Peyer's patch (tissue), 4 donors: ENCODE measurements around the gene ROBO3. TPM values are rescaled to one million over a fixed set of nuclear protein-coding genes. Genes with fewer than 3 reads are reported as not detected.
A peak's percentile ranks its signal among the peaks of the same experiment; 100 is the strongest.

Experiments used
- DNase-seq, 3 donors: peaks; one replicate each; pipeline ENCODE4 v3.0.0-alpha.2; 2017 to 2019
- H3K27ac ChIP-seq, 4 donors: fragments of 200-600 bp; sonication (generic); one replicate each; pipeline ENCODE4 v1.5.1; 2016 to 2019
- H3K27me3 ChIP-seq, 2 donors: fragments of 200-600 bp; sonication (generic); one replicate each; pipeline ENCODE4 v1.5.1; 2019
- H3K36me3 ChIP-seq, 3 donors: fragments of 200-600 bp; sonication (generic); one replicate each; pipeline ENCODE4 v1.5.1; 2016 to 2019
- H3K4me1 ChIP-seq, 4 donors: fragments of 200-600 bp; sonication (generic); one replicate each; pipeline ENCODE4 v1.5.1; 2016 to 2019
- H3K4me3 ChIP-seq, 4 donors: fragments of 200-600 bp; sonication (generic); 1 replicate in 3 of 4; 2 replicates in 1 of 4; pipeline ENCODE4 v1.5.1; 2016 to 2019; ENCODE audit warnings: mild to moderate bottlenecking in 1 of 4
- H3K9me3 ChIP-seq, 4 donors: fragments of 200-600 bp; sonication (generic); one replicate each; pipeline ENCODE4 v1.5.1; 2016 to 2019; ENCODE audit warnings: mild to moderate bottlenecking in 1 of 4
- CTCF ChIP-seq, 6 experiments: fragments of 450-650 bp in 4 of 6; fragments of 200-600 bp in 2 of 6; sonication (generic) in 1 of 6; IDR thresholded peaks; one replicate each; pipeline ENCODE4 v1.5.1; 2017 to 2019; ENCODE audit warnings: antibody characterized with exemption in 6 of 6, mild to moderate bottlenecking in 3 of 6, moderate library complexity in 1 of 6
- POLR2A ChIP-seq, 2 donors: fragments of 450-650 bp; IDR thresholded peaks; one replicate each; pipeline ENCODE4 v1.5.1; 2017; ENCODE audit warnings: antibody characterized with exemption in 2 of 2, mild to moderate bottlenecking in 2 of 2, moderate library complexity in 2 of 2
- total RNA-seq, 4 donors: library from RNA; depleted of rRNA; stranded (reverse); fragments of >200 nt; gene quantifications; one replicate each; pipeline ENCODE4 v1.1.0, GENCODE V29; 2016

The ROBO3 gene
- total RNA-seq, 4 donors from 2014 or later, result 3.6 to 49.5 (median 16.1) TPM

DNA sequence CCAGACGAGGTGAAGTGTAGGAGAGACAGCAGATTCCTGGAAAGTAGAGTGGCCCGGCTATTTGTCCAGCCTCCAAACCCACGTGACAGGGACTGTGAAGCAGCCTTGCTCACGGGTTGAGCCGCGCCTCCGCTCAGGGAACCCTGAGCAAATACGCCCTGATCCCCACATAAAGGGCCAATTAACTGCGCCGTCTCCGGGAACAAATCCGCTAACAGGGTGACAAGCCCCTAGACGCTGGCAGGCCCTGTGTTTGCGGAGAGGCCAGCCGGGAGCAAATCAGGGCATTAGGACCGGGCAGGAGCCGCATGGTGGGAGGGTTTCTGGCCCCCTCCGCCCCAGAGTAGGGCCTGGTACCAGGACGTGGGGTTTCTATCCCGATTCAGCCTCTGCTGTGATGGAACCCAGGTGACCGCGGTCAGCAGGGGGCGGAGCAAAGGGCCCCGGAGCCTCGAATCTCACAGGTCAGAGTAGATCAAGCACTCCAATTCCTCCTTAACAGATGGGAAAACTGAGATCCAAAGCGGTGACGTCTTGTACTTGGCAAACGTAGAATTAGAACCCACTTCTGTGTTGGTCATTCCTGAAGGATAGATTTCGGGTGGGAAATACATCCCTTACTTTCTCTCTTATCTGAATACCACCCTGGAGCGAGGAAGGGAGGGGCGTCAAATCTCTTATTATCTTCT is 2.0 kb upstream of the ROBO3 start:
- Histone ChIP-seq H3K4me3 (peak overlapping the region in 2 of 4 donors; percentile 25 to 34), H3K27me3 (peaks cover 0 to 36% of the 10 kb centered on the region in 2 donors), H3K27ac (no peak overlapping the region), H3K4me1 (peaks cover 0 to 26% (median 0%) of the 10 kb centered on the region in 4 donors), H3K36me3 (no peaks in the 10 kb centered on the region), H3K9me3 (no peaks in the 10 kb centered on the region)
- DNase-seq, result peak in 2 of 3 donors; percentile 30 to 58
- no peak for TF ChIP-seq POLR2A (IDR thresholded peaks at IDR 0.05)
- TF ChIP-seq CTCF (IDR thresholded peaks at IDR 0.05), result no peak

GRCh38 chr11:124863826-124864165 is 1.4 kb upstream of the ROBO3 start:
- DNase-seq, result peak in 1 of 3 donors; percentile 8
- Histone ChIP-seq H3K9me3 (no peaks in the 10 kb centered on the region), H3K4me1 (peaks cover 0 to 29% (median 0%) of the 10 kb centered on the region in 4 donors), H3K27me3 (peaks cover 0 to 41% of the 10 kb centered on the region in 2 donors), H3K4me3 (no peak overlapping the region), H3K36me3 (no peaks in the 10 kb centered on the region), H3K27ac (no peak overlapping the region)
- TF ChIP-seq CTCF (IDR thresholded peaks at IDR 0.05) (no peak), POLR2A (IDR thresholded peaks at IDR 0.05) (no peak)

GRCh38 chr11:124864176-124864891 is 898 bp upstream of the ROBO3 start:
- Histone ChIP-seq H3K9me3 (no peaks in the 10 kb centered on the region), H3K36me3 (no peaks in the 10 kb centered on the region), H3K4me3 (no peak overlapping the region), H3K27ac (no peak overlapping the region), H3K27me3 (peaks cover 0 to 46% of the 10 kb centered on the region in 2 donors), H3K4me1 (peaks cover 0 to 35% (median 0%) of the 10 kb centered on the region in 4 donors)
- TF ChIP-seq CTCF (IDR thresholded peaks at IDR 0.05), result no peak
- no peak for TF ChIP-seq POLR2A (IDR thresholded peaks at IDR 0.05)
- DNase-seq, result no peak

DNA sequence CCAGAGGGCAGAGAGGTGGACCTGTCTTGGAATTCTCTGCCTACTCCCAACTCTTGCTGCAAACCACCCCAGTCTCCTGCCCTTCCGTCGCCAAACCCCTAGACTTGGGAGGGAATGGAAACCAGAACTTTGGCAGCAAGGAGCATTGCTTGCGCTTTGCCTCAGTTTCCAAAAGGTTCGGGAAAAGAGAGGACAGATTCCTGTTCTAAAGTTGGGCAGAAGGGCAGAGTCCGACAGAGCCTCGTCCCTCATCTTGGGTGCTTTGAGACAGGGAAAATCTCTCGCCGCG is 396 bp upstream of the ROBO3 start:
- no peak for DNase-seq
- H3K27me3 ChIP-seq, result peaks cover 0 to 51% of the 10 kb centered on the region in 2 donors
- TF ChIP-seq POLR2A (IDR thresholded peaks at IDR 0.05) (no peak), CTCF (IDR thresholded peaks at IDR 0.05) (no peak)
- no peak overlapping the region for H3K4me3 ChIP-seq
- peaks cover 0 to 36% (median 0%) of the 10 kb centered on the region in 4 donors for H3K4me1 ChIP-seq
- H3K36me3 ChIP-seq, result no peaks in the 10 kb centered on the region
- no peak overlapping the region for H3K27ac ChIP-seq
- H3K9me3 ChIP-seq, result no peaks in the 10 kb centered on the region

GRCh38 chr11:124865902-124866851 is 945 bp downstream of the ROBO3 start:
- H3K27ac ChIP-seq, result no peak overlapping the region
- H3K9me3 ChIP-seq, result no peaks in the 10 kb centered on the region
- peaks cover 0 to 36% (median 0%) of the 10 kb centered on the region in 4 donors for H3K4me1 ChIP-seq
- peak overlapping the region in 3 of 4 donors; percentile 9 to 37 (median 31) for H3K4me3 ChIP-seq
- DNase-seq, result peak in 2 of 3 donors; percentile 63 to 74
- TF ChIP-seq POLR2A (IDR thresholded peaks at IDR 0.05) (no peak), CTCF (IDR thresholded peaks at IDR 0.05) (peak in 4 of 6 experiments; percentile 58 to 66 (median 61))
- H3K36me3 ChIP-seq, result no peaks in the 10 kb centered on the region
- H3K27me3 ChIP-seq, result peaks cover 0 to 61% of the 10 kb centered on the region in 2 donors
